Measurements from ENCODE around the gene TNNC1. TPM values are rescaled to one million over a fixed set of nuclear protein-coding genes. Genes with fewer than 3 reads are reported as not detected.
A peak's percentile ranks its signal among the peaks of the same experiment; 100 is the strongest.

The TNNC1 gene
- 1 to 10 TPM; 2.0 to 6.5 TPM for total RNA-seq

- Mint-ChIP-seq H3K4me1 (peaks cover 22% of the 10 kb centered on the region), H3K36me3 (ENCODE audit: low read depth) (peaks cover 34% of the 10 kb centered on the region), H3K27me3 (no peaks in the 10 kb centered on the region), H3K9me3 (no peaks in the 10 kb centered on the region), H3K4me3 (peak within 1 kb of the TSS; percentile 99), H3K27ac (peak within 1 kb of the TSS; percentile 100)
- ATAC-seq (replicated peaks): no peak
These were observed at the start of gene TNNC1 for GRCh38 chr3:52453496-52454249. TNNC1 (minus strand) TSS chr3:52454041; CDS start chr3:52454015, 26 bp downstream.

GRCh38 chr3:52502808-52503350, 49.0 kb upstream of the TNNC1 start:
- no peak for ATAC-seq (replicated peaks)

DNA sequence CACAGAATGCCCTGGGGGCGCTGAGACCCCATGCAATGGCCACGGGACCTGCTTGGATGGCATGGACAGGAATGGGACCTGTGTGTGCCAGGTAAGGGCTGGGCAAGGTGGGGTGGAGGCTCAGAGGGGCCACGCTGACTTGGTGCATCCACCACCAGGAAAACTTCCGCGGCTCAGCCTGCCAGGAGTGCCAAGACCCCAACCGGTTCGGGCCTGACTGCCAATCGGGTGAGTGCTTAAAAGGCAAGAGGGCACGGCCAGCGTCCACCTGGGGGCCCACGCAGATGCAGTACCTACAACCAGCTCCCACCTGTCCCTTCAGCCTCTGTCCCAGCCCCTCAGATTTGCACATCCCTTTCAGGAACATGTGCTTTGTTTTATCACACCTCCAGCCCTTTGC, 48.2 kb upstream of the TNNC1 start:
- Mint-ChIP-seq H3K36me3 (ENCODE audit: low read depth) (no peaks in the 10 kb centered on the region), H3K4me1 (no peaks in the 10 kb centered on the region), H3K27ac (no peak overlapping the region), H3K27me3 (no peaks in the 10 kb centered on the region), H3K4me3 (no peak overlapping the region), H3K9me3 (no peaks in the 10 kb centered on the region)
- ATAC-seq (replicated peaks): no peak

More at GRCh38 chr3:52502808-52503350, 49.0 kb upstream of the TNNC1 start:
- H3K4me3 Mint-ChIP-seq: no peak overlapping the region
- no peaks in the 10 kb centered on the region for H3K36me3 Mint-ChIP-seq (ENCODE audit: low read depth)
- H3K9me3 Mint-ChIP-seq: no peaks in the 10 kb centered on the region
- no peaks in the 10 kb centered on the region for H3K4me1 Mint-ChIP-seq
- no peak overlapping the region for H3K27ac Mint-ChIP-seq
- H3K27me3 Mint-ChIP-seq: no peaks in the 10 kb centered on the region

DNA sequence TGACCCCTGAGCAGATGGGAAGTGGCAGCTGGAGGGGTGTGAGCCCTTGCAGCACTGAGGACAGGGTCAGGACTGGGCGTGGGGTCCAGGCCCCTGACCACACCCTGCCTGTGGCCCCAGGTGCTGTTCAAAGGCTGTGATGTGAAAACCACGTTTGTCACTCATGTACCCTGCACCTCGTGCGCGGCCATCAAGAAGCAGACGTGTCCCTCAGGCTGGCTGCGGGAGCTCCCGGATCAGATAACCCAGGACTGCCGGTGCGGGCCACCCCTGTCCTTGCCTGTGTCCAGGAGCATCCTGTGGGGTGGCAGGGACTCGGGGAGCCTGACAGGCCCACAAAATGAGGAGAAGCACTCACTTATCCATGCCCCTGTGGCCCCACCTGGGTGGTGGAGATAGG, 47.2 kb upstream of the TNNC1 start:
- H3K9me3 Mint-ChIP-seq: no peaks in the 10 kb centered on the region
- no peak overlapping the region for H3K4me3 Mint-ChIP-seq
- H3K27ac Mint-ChIP-seq: no peak overlapping the region
- no peak for ATAC-seq (replicated peaks)
- H3K4me1 Mint-ChIP-seq: no peaks in the 10 kb centered on the region
- H3K27me3 Mint-ChIP-seq: no peaks in the 10 kb centered on the region
- no peaks in the 10 kb centered on the region for H3K36me3 Mint-ChIP-seq (ENCODE audit: low read depth)

DNA sequence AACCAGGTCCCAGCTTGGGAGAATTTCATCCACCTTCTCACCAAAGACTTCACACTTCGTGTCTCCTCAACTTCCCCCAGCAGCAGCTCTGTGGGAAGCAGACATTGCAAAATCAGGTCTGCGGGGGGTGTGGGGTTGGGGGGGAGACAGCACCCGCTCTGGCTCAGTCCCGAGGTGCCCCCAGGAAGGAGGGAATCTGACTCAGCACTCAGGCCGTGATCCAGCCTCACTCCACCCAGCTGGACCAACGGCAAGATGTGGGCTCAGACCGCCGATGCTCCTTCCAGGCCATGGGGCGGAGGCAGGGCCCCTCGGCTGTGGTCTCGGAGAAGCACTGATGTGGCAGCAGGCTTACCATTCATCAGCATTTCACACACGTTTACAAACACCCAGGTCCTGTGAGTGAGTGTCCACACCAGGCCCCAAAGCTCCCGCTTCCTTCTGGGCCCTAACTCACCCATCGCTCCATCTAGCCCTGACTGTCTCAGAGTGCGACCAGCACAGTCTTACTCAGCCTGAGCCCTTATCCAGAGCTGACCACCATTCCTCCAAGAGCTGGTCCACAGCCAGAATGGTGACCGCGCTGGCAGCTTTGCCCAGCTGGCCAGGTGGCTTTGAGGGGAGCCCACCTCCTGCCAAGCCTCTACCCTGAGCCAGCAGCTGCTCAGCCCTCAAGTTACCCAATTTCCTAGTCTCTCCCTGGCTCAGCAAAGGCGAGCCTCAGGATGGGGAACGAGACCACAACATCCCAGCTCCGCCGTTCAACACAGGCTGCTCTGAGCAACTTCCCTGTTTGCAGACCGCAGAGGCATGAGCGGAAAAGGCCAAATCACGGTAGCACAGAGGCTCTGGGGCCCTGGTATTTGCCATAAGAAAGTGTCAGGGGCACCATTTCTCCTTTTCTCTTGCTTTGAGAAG, 44.6 kb upstream of the TNNC1 start:
- H3K4me3 Mint-ChIP-seq: no peak overlapping the region
- H3K4me1 Mint-ChIP-seq: no peaks in the 10 kb centered on the region
- no peak overlapping the region for H3K27ac Mint-ChIP-seq
- no peaks in the 10 kb centered on the region for H3K36me3 Mint-ChIP-seq (ENCODE audit: low read depth)
- H3K9me3 Mint-ChIP-seq: no peaks in the 10 kb centered on the region
- ATAC-seq (replicated peaks): no peak
- H3K27me3 Mint-ChIP-seq: no peaks in the 10 kb centered on the region

GRCh38 chr3:52495777-52496602, 42.1 kb upstream of the TNNC1 start:
- no peaks in the 10 kb centered on the region for H3K4me1 Mint-ChIP-seq
- no peak overlapping the region for H3K27ac Mint-ChIP-seq
- H3K36me3 Mint-ChIP-seq (ENCODE audit: low read depth): peaks cover 18% of the 10 kb centered on the region
- no peak overlapping the region for H3K4me3 Mint-ChIP-seq
- H3K27me3 Mint-ChIP-seq: no peaks in the 10 kb centered on the region
- ATAC-seq (replicated peaks): no peak
- no peaks in the 10 kb centered on the region for H3K9me3 Mint-ChIP-seq

- H3K27ac Mint-ChIP-seq: no peak within 1 kb of the TSS
- H3K4me3 Mint-ChIP-seq: no peak within 1 kb of the TSS
- no peaks in the 10 kb centered on the region for H3K9me3 Mint-ChIP-seq
- H3K4me1 Mint-ChIP-seq: no peaks in the 10 kb centered on the region
- peaks cover 27% of the 10 kb centered on the region for H3K36me3 Mint-ChIP-seq (ENCODE audit: low read depth)
- ATAC-seq (replicated peaks): peak; percentile 4
- H3K27me3 Mint-ChIP-seq: no peaks in the 10 kb centered on the region
These were observed 41.1 kb upstream of the TNNC1 start, which contains the start of gene STAB1 for GRCh38 chr3:52494886-52495495. STAB1 (plus strand) TSS chr3:52495338; CDS start chr3:52495414, 76 bp downstream.

GRCh38 chr3:52494445-52494844, 40.6 kb upstream of the TNNC1 start:
- peaks cover 33% of the 10 kb centered on the region for H3K36me3 Mint-ChIP-seq (ENCODE audit: low read depth)
- ATAC-seq (replicated peaks): peak; percentile 5
- no peak overlapping the region for H3K4me3 Mint-ChIP-seq
- H3K9me3 Mint-ChIP-seq: no peaks in the 10 kb centered on the region
- H3K27ac Mint-ChIP-seq: no peak overlapping the region
- H3K27me3 Mint-ChIP-seq: no peaks in the 10 kb centered on the region
- H3K4me1 Mint-ChIP-seq: no peaks in the 10 kb centered on the region

- Mint-ChIP-seq H3K4me1 (no peaks in the 10 kb centered on the region), H3K4me3 (no peak overlapping the region), H3K27ac (no peak overlapping the region), H3K27me3 (no peaks in the 10 kb centered on the region), H3K9me3 (no peaks in the 10 kb centered on the region), H3K36me3 (ENCODE audit: low read depth) (peaks cover 40% of the 10 kb centered on the region)
- no peak for ATAC-seq (replicated peaks)
These were observed 39.6 kb upstream of the TNNC1 start for GRCh38 chr3:52493232-52494017.

- no peak for ATAC-seq (replicated peaks)
- no peak overlapping the region for H3K4me3 Mint-ChIP-seq
- no peaks in the 10 kb centered on the region for H3K9me3 Mint-ChIP-seq
- peaks cover 51% of the 10 kb centered on the region for H3K36me3 Mint-ChIP-seq (ENCODE audit: low read depth)
- no peaks in the 10 kb centered on the region for H3K27me3 Mint-ChIP-seq
- H3K27ac Mint-ChIP-seq: no peak overlapping the region
- no peaks in the 10 kb centered on the region for H3K4me1 Mint-ChIP-seq
These were observed 38.2 kb upstream of the TNNC1 start for GRCh38 chr3:52492059-52492458.

DNA sequence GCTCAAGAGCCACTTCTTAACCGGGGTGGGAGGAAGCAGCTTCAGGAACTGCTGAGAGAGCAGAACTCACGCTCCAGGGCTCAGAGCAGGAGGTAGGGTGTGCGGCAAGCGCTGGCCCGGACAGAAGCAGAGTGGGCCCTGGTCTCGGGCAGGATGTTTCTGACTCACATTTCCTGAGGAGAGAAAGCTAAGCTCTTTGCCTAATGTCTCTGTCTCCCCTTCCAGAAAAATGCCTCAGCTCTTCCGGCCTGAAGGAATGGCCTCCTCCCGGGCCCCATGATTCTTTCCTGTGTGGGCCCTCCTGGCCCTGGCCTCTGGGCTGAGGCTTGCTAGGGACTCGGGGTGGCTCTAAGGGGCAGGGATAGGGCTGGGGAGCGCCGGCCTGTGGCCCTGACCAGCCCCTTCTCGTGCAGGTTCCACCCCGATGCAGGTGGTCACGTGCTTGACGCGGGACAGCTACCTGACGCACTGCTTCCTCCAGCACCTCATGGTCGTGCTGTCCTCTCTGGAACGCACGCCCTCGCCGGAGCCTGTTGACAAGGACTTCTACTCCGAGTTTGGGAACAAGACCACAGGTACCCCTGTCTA, 37.2 kb upstream of the TNNC1 start:
- Mint-ChIP-seq H3K36me3 (ENCODE audit: low read depth) (peaks cover 61% of the 10 kb centered on the region), H3K4me1 (no peaks in the 10 kb centered on the region), H3K27me3 (no peaks in the 10 kb centered on the region), H3K9me3 (no peaks in the 10 kb centered on the region), H3K27ac (peak overlapping the region; percentile 52), H3K4me3 (no peak overlapping the region)
- peak; percentile 17 for ATAC-seq (replicated peaks)

GRCh38 chr3:52490035-52490938, 36.4 kb upstream of the TNNC1 start:
- Mint-ChIP-seq H3K4me1 (no peaks in the 10 kb centered on the region), H3K9me3 (no peaks in the 10 kb centered on the region), H3K4me3 (no peak overlapping the region), H3K27me3 (no peaks in the 10 kb centered on the region), H3K36me3 (ENCODE audit: low read depth) (peaks cover 68% of the 10 kb centered on the region), H3K27ac (peak overlapping the region; percentile 52)
- ATAC-seq (replicated peaks): no peak
